Measurements from ENCODE around the gene PHF21B.

DNA sequence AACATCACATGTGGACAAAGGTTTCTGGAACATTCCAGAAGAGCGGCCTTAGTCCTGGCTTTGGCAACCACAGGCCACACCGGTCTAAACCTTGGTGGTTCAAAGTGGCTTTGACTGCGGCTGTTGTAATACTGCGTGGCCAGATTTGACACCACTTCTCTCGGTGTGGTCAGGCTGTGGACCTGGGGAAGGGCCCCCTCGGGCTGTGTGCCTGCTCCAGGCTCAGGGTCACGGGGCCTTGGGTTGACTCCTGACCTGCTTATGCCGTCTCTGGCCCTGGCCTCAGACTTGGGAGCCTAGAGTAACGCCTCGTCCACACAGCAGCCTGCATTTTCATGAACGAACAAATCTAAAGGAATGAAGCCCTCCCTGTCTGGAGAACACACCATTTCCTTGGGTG lies 118.0 kb downstream of the PHF21B start:
- TF ChIP-seq CTCF (IDR thresholded peaks at IDR 0.05), result no peak
- no peak for TF ChIP-seq POLR2A (IDR thresholded peaks at IDR 0.05)
